Memory B cell (primary cell): ENCODE results near the gene NLRX1.
"Not testable (repeated sequence)": the region's sequence is repeated elsewhere in the genome, so short reads cannot be mapped to it uniquely, and the experiment has no call there.

Experiments
- ATAC-seq: fragments of 150-1000 bp; cut with Tn5 transposase; 2 replicates; pipeline ENCODE4 v1.10.0; 2021; ENCODE audit warnings: low read depth, mild to moderate bottlenecking, moderate library complexity
- DNase-seq, 2 donors: peaks; one replicate each; pipeline ENCODE4 v3.0.0; 2022; ENCODE audit warnings: low spot score in 2 of 2
- H3K27ac Mint-ChIP-seq: one replicate; pipeline ENCODE4 v1.8.0; 2022; ENCODE audit warnings: mild to moderate bottlenecking, moderate library complexity, mixed read lengths
- H3K27me3 Mint-ChIP-seq: one replicate; pipeline ENCODE4 v1.8.0; 2022; ENCODE audit warnings: mixed read lengths
- H3K36me3 Mint-ChIP-seq: one replicate; pipeline ENCODE4 v1.8.0; 2022; ENCODE audit warnings: mild to moderate bottlenecking, mixed read lengths
- H3K4me1 Mint-ChIP-seq: one replicate; pipeline ENCODE4 v1.8.0; 2022; ENCODE audit warnings: mixed read lengths
- H3K4me3 Mint-ChIP-seq: one replicate; pipeline ENCODE4 v1.8.0; 2022; ENCODE audit warnings: mild to moderate bottlenecking, moderate library complexity, mixed read lengths
- H3K9me3 Mint-ChIP-seq: one replicate; pipeline ENCODE4 v1.8.0; 2022; ENCODE audit warnings: mixed read lengths

NLRX1 gene, protein sequence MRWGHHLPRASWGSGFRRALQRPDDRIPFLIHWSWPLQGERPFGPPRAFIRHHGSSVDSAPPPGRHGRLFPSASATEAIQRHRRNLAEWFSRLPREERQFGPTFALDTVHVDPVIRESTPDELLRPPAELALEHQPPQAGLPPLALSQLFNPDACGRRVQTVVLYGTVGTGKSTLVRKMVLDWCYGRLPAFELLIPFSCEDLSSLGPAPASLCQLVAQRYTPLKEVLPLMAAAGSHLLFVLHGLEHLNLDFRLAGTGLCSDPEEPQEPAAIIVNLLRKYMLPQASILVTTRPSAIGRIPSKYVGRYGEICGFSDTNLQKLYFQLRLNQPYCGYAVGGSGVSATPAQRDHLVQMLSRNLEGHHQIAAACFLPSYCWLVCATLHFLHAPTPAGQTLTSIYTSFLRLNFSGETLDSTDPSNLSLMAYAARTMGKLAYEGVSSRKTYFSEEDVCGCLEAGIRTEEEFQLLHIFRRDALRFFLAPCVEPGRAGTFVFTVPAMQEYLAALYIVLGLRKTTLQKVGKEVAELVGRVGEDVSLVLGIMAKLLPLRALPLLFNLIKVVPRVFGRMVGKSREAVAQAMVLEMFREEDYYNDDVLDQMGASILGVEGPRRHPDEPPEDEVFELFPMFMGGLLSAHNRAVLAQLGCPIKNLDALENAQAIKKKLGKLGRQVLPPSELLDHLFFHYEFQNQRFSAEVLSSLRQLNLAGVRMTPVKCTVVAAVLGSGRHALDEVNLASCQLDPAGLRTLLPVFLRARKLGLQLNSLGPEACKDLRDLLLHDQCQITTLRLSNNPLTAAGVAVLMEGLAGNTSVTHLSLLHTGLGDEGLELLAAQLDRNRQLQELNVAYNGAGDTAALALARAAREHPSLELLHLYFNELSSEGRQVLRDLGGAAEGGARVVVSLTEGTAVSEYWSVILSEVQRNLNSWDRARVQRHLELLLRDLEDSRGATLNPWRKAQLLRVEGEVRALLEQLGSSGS

DNA sequence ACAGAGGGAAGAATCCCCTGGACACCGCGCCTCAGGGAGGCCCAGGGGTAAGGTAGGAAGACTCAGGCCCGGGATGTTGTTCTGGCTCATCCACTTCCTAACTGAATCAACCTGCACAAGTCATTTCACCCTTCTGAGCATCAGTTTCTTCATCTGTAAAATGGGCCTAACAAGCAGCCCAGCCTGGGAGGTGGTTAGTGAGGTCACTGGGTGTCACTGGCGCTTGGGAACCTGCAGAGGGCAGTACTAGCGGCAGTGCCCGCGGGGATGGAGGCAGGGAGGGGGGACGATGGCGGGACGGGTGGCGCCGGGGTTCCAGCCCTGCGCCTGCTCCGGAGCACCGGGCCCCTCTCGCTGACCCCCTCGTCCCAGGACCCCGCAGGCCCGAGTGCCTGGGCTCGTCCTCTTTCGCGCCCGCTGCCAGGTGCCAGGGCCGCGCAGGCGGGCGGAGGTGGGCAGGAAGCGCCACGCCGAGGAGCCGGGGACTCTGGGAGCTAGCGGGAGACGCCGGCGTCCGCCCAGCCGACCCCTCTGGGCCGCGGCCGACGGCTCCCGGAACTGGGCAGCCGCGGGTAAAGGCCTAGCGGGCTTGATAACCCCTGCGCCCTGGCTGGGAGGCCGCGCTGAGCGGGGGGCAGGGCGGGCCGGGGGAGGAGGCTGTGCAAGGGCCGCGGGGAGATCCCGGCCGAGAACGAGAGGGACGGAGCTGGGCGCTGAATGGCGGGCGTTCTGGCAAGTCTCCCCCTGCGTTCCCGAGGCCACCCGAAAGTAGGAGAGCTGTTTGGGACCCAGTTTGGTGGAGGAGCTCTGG, at the start of gene NLRX1:
TSS of gene NLRX1 (plus strand) at position 255 of the 811 bp plus-strand sequence. CDS start 2,679 bp downstream, outside the sequence.
- peak; percentile 81 to 83 for DNase-seq
- Mint-ChIP-seq H3K27me3 (no peaks in the 10 kb centered on the region), H3K27ac (peak within 1 kb of the TSS; percentile 35), H3K4me1 (peaks cover 2% of the 10 kb centered on the region), H3K36me3 (no peaks in the 10 kb centered on the region), H3K4me3 (peak within 1 kb of the TSS; percentile 87), H3K9me3 (no peaks in the 10 kb centered on the region)
- ATAC-seq = peak; percentile 98

DNA sequence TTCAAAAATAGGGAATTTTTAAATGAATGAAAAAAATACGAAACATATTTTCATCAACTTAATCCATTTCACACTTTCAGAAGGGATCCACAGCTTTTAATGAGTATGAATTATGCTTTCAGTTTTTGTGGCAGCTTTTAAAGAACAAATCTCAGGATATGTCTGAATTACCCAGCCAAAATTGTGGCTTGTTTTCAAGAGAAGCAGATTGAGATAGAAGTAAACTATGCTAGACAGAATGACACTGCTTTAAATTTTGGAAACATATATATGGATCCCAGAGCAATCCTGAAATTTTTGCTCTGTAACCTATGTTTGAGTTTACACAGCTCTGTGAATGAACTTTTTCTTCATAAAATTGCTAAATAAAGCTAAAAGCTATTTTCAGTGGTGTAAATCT, 49.6 kb upstream of the NLRX1 start:
- no peak overlapping the region for H3K4me3 Mint-ChIP-seq
- peaks cover 14% of the 10 kb centered on the region for H3K36me3 Mint-ChIP-seq
- H3K27ac Mint-ChIP-seq = no peak overlapping the region
- H3K9me3 Mint-ChIP-seq = no peaks in the 10 kb centered on the region
- H3K4me1 Mint-ChIP-seq = peaks cover 20% of the 10 kb centered on the region
- ATAC-seq (no peak), DNase-seq (no peak)
- H3K27me3 Mint-ChIP-seq = no peaks in the 10 kb centered on the region

DNA sequence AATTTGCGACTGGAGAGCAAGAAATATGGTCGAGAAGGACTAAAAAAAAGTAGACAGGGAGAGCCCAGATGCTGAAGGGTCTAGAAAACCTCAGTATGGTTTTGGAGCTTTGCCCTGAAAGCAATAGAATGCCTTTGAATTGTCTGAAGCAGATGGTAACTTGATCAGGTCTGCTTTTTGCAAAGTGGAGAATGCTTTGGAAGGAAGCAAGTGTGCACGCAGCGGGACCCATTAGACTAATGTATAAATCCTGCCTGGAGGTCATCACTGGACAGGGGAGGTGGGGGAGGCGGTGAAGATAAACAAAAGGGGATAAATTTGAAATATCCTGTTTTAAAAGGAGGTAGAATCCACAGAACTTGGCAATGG, 47.9 kb upstream of the NLRX1 start:
- DNase-seq (no peak), ATAC-seq (no peak)
- peak overlapping the region; percentile 92 for H3K27ac Mint-ChIP-seq
- peaks cover 20% of the 10 kb centered on the region for H3K4me1 Mint-ChIP-seq
- peaks cover 4% of the 10 kb centered on the region for H3K36me3 Mint-ChIP-seq
- peak overlapping the region; percentile 90 for H3K4me3 Mint-ChIP-seq
- H3K9me3 Mint-ChIP-seq = no peaks in the 10 kb centered on the region
- H3K27me3 Mint-ChIP-seq = no peaks in the 10 kb centered on the region

DNA sequence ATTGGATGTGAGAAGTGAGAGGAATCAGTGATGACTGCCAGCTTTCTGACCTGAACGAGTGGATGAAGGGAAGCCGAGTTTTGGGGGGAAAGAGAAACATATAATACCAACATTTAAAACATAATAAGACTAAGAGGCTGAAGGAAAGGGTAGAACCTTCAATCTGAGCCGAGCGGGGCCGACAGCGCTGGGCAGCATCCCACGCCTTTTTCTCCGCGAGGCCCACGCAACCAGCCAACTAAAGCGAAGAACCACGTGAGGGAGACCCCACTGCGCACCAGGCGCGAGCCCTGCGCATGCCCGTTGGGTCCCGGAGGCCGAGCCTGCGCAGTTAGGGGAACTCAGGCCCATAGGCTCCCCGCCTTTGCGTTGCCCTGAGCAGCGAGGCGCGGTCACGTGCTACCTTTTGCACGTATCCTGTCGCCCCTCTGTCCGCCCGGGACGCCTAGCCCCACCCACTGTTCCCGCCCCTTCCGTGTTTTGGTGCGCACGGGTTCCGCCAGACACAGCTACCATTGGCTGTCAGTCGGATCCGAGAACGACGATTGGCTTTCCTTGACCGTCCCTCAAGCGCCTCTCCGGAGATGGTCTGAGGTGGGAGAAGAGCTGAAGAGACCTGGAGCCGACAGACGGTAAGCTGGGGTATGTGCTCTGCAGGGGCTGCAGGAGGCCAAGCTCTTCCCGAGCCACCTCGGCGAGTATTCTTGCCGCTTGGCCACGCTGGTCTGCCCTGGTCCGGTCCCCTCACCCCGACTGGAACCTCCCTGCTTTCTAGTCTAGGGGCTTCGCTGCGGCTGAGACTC, 47.3 kb upstream of the NLRX1 start, which contains the start of gene HINFP:
TSS of gene HINFP (plus strand) at position 573 of the 803 bp plus-strand sequence. CDS start 5,365 bp downstream, outside the sequence.
- Mint-ChIP-seq H3K4me1 (peaks cover 20% of the 10 kb centered on the region), H3K27me3 (no peaks in the 10 kb centered on the region), H3K4me3 (peak within 1 kb of the TSS; percentile 90), H3K27ac (peak within 1 kb of the TSS; percentile 92), H3K9me3 (no peaks in the 10 kb centered on the region), H3K36me3 (no peaks in the 10 kb centered on the region)
- DNase-seq = peak; percentile 94 to 98
- peak; percentile 96 for ATAC-seq

DNA sequence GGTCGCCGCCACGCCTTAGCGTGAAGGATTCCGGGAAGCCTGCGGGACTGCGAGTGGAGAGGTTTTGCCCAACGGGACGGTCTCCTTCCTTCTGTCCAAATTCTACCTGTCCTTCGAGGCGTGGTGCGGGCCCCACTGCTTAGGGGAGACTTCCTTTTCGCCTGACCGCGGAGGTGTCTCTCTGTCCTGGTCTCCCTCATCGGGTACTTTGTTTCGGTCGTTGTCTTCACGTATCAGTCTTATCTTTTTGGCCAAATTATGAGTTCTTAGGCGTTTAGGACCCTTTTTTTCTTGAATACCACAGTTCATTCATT, 46.8 kb upstream of the NLRX1 start:
- H3K9me3 Mint-ChIP-seq = no peaks in the 10 kb centered on the region
- H3K27me3 Mint-ChIP-seq = no peaks in the 10 kb centered on the region
- peaks cover 22% of the 10 kb centered on the region for H3K4me1 Mint-ChIP-seq
- H3K27ac Mint-ChIP-seq = peak overlapping the region; percentile 92
- H3K4me3 Mint-ChIP-seq = peak overlapping the region; percentile 90
- no peak for DNase-seq
- ATAC-seq = peak; percentile 0
- no peaks in the 10 kb centered on the region for H3K36me3 Mint-ChIP-seq

DNA sequence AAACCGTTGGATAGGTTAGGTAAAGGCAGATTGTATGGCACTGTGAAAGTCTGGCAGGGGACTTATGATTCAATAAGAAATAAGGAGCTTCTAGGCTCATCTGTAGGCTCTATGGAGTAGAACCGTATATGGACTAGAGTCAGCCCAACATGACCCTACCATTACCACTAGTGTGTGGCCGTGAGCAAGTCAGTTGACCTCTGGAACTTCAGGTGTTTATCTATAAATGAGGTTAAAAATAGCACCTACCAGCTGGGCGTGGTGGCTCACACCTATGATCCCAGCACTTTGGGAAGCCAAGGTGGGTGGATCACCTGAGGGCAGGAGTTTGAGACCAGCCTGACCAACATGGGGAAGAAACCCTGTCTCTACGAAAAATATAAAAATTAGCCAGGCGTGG, 42.7 kb upstream of the NLRX1 start:
- Mint-ChIP-seq H3K27me3 (no peaks in the 10 kb centered on the region), H3K27ac (no peak overlapping the region), H3K4me1 (peaks cover 18% of the 10 kb centered on the region), H3K36me3 (peaks cover 4% of the 10 kb centered on the region), H3K4me3 (no peak overlapping the region), H3K9me3 (no peaks in the 10 kb centered on the region)
- ATAC-seq (no peak), DNase-seq (no peak)

DNA sequence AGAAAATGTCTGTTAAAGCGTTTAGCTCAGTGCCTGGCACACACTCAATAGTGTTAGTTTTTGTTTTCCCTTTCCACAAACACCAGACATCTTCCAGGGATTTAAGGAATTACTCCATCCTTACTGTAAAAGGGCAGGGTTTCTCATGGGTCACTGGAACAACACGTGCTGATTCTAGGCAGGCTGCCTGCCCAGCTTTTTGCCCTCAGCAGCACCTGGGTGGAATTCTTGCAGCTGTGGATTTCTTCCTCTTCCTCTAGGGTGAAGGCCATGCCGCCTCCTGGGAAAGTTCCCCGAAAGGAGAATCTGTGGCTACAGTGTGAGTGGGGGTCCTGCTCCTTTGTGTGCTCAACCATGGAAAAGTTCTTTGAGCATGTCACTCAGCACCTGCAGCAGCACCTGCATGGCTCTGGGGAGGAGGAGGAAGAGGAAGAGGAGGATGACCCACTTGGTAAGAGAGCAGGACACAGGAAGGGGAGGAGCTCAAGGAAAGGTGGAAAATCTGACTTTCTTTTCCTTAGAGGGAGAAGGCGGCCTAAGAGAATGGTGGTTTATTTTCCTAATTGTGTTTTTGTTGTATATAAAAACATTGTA, 41.8 kb upstream of the NLRX1 start:
- peaks cover 13% of the 10 kb centered on the region for H3K36me3 Mint-ChIP-seq
- peaks cover 16% of the 10 kb centered on the region for H3K4me1 Mint-ChIP-seq
- no peak overlapping the region for H3K4me3 Mint-ChIP-seq
- no peaks in the 10 kb centered on the region for H3K9me3 Mint-ChIP-seq
- ATAC-seq = no peak
- no peak for DNase-seq
- no peaks in the 10 kb centered on the region for H3K27me3 Mint-ChIP-seq
- no peak overlapping the region for H3K27ac Mint-ChIP-seq

DNA sequence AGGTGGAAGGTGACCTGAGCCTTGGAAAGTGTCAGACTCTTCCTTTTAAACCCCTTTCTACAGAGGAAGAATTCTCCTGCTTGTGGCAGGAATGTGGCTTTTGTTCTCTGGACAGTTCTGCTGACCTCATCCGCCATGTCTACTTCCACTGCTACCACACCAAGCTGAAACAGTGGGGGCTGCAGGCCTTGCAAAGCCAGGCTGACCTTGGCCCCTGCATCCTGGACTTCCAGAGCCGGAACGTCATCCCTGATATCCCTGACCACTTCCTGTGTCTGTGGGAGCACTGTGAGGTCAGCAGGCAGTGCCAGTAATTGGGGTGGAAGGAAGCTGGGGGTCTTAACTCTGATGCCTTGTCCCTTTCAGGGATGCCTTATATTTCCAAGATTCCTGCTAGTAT, 37.9 kb upstream of the NLRX1 start:
- peaks cover 5% of the 10 kb centered on the region for H3K4me1 Mint-ChIP-seq
- no peaks in the 10 kb centered on the region for H3K9me3 Mint-ChIP-seq
- no peak overlapping the region for H3K27ac Mint-ChIP-seq
- H3K36me3 Mint-ChIP-seq = peaks cover 29% of the 10 kb centered on the region
- no peak overlapping the region for H3K4me3 Mint-ChIP-seq
- DNase-seq (no peak), ATAC-seq (no peak)
- H3K27me3 Mint-ChIP-seq = no peaks in the 10 kb centered on the region

DNA sequence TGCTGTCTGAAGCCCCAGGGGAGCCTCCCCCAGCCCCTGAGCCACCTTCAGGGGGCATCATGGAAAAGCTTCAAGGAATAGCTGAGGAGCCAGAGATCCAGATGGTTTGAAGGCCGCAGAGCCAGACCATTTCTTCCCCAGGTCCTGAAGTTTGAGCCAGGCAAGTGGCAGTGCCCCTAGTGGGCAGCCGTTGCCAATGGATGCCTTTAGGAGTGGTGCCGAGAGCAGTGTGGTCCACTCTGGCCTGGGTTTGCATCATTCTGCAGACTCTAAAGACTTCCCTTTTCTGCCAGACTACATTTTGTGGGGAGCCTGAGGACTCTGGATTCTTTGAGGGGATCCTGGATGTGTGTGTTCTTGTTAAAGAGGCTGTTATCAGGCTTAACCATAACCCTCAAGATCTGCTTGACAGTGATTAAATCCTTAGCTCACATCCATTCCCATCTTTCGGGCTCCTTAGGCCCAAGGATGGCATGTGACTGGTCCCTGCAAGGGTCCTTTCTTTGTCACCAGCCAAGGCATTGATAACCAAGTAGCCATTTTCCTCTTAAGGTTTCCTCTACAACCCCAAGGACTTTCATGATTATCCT, 34.0 kb upstream of the NLRX1 start:
- peaks cover 2% of the 10 kb centered on the region for H3K4me1 Mint-ChIP-seq
- H3K36me3 Mint-ChIP-seq = peaks cover 29% of the 10 kb centered on the region
- no peak for DNase-seq
- no peak overlapping the region for H3K4me3 Mint-ChIP-seq
- ATAC-seq = peak; percentile 35
- no peaks in the 10 kb centered on the region for H3K9me3 Mint-ChIP-seq
- no peak overlapping the region for H3K27ac Mint-ChIP-seq
- peaks cover 3% of the 10 kb centered on the region for H3K27me3 Mint-ChIP-seq

DNA sequence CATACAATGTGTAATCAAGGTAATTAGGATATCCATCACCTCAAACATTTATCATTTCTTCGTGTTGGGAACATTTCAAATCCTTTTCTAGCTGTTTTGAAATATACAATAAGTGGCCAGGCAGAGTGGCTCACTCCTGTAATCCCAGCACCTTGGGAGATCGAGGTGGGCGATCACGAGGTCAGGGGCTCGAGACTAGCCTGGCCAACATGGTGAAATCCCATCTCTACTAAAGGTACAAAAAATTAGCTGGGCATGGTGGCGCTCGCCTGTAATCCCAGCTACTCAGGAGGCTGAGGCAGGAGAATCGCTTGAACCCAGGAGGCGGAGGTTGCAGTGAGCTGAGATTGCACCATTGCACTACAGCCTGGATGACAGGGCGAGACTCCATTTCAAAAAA, 29.2 kb upstream of the NLRX1 start:
- ATAC-seq, DNase-seq, H3K9me3 Mint-ChIP-seq, H3K27ac Mint-ChIP-seq, H3K36me3 Mint-ChIP-seq, H3K27me3 Mint-ChIP-seq, H3K4me3 Mint-ChIP-seq, H3K4me1 Mint-ChIP-seq: not testable (repeated sequence)

DNA sequence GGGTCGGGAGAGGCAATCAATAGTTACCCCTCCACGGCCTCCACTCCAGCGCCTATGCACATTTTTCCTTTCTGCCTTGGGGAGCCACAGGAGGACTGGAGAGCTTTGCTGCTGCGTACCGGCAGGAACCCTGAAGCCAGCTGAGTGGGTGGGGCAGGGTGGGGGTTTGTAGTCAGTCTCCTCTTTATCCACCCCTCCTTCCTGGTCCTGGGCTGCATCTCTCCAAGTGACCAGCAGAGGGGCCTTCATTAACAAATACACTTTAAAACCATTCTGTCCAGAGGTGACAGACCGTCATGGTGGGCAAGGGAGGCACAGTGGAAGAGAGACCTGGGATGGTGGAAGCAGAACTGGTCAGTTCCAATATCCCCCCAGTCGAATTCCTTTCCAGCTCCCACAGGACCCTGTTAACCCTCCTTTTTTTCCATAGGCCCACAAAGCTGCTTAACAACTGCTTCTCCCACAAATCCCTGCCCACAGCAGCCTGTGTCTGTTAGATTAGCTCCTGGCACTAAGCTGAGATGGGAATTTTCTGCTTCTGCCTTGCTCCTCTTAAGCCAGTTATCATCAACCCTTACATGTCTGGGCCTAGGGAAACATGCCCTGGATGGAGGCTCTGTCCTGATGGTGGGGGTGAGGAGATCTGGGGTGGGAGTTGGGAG, 23.6 kb upstream of the NLRX1 start:
- H3K36me3 Mint-ChIP-seq = no peaks in the 10 kb centered on the region
- H3K4me3 Mint-ChIP-seq = no peak overlapping the region
- no peaks in the 10 kb centered on the region for H3K9me3 Mint-ChIP-seq
- H3K4me1 Mint-ChIP-seq = peaks cover 9% of the 10 kb centered on the region
- peaks cover 23% of the 10 kb centered on the region for H3K27me3 Mint-ChIP-seq
- ATAC-seq (peak; percentile 77), DNase-seq (peak; percentile 24 to 25)
- no peak overlapping the region for H3K27ac Mint-ChIP-seq

DNA sequence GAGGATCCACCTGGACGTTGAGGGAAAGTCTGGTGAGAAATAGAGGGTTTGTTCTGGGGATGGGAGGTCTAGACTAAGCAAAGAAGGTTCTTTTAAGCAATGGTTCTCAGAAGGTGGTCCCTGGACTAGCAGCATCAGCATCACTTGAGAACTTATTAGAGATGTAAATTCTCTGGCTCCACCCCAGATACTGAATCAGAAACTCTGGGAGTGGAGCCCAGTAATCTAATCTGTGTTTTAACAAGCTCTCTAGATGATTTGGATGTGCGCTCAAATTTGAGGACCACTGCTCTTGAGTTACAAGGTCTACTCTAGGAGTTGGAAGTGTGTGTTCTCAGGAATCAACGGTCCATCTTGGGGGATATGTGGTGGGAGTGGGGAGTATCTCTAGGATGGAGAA, 23.0 kb upstream of the NLRX1 start:
- Mint-ChIP-seq H3K36me3 (no peaks in the 10 kb centered on the region), H3K27ac (no peak overlapping the region), H3K9me3 (no peaks in the 10 kb centered on the region), H3K4me1 (peaks cover 9% of the 10 kb centered on the region), H3K27me3 (peaks cover 27% of the 10 kb centered on the region), H3K4me3 (no peak overlapping the region)
- DNase-seq = no peak
- no peak for ATAC-seq
